HG03565 (cell line): ENCODE data around the gene SMARCD1.
"Not testable (repeated sequence)": the region's sequence is repeated elsewhere in the genome, so short reads cannot be mapped to it uniquely, and the experiment has no call there.

Experiments
- ATAC-seq: cut with Tn5 transposase; IDR thresholded peaks from one replicate; pipeline ENCODE4 v1.9.1; 2021; ENCODE audit warnings: mild to moderate bottlenecking, moderate library complexity; ENCODE audit not compliant: unreplicated experiment

SMARCD1 gene

GRCh38 chr12:50127546-50127945 is 42.4 kb downstream of the SMARCD1 start:
- no peak for ATAC-seq

DNA sequence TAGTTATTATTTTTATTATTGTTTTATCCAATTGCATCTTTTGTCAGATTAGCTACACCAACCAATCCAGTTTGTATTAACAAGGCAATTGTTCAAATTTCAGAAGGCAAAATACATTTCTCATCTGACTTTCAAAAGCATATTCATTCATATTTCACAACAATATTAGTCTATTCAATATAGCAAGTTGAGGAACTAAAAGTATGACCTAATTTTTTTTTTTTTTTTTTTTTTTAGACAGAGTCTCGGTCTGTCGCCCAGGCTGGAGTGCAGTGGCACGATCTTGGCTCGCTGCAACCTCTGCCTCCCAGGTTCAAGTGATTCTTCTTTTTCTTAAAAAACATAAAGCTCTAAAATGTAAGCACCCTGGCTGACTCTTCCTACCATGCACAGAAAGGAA is 44.1 kb downstream of the SMARCD1 start:
- no peak for ATAC-seq

DNA sequence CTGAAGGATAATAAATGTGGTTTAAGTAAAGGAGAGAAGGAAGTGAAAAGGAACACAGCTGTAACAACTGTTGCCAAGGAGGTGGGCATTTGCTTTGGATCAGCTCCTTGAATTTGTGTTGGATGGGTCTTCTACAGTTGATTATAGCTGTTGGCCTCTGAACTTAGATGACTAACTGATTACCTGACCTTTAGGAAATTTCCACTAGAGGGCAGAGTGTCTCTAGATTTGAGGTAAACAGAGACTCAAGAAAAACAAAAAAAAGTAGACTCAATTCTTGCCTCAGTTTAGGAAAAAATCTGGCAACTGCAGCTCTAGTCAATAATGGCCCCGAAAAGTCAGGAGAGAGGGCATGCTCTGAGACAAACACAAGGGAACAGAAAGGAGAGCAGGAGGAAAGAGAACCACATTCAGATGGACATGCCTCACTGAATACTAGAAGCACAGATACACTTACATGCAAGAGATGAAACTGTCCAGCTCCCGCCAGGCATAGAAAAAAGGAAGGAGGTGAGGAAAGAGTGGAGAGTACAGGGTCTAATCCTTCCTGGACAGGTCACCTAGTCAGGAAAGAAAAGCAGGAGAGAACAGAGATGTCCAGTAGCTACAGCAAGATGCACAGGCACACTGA is 47.5 kb downstream of the SMARCD1 start:
- no peak for ATAC-seq

GRCh38 chr12:50142993-50143392 is 57.9 kb downstream of the SMARCD1 start:
- no peak for ATAC-seq

- ATAC-seq, result no peak
Measured at GRCh38 chr12:50145439-50145838, 60.3 kb downstream of the SMARCD1 start.

DNA sequence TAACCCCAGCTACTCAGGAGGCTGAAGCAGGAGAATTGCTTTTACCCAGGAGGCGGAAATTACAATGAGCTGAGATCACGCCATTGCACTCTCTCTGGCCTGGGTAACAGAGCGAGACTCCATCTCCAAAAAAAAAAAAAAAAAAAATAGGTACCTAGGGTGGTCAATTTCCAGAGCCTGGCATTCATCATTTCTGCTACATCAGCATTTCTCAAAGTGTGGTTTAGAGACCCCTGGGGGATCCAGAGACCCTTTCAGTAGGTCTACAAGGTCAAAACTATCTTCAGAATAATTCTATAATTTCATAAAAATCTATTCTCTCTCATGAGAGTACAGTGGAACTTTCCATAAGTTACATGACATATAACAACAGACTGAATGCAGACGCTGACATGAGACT is 62.1 kb downstream of the SMARCD1 start:
- no peak for ATAC-seq

DNA sequence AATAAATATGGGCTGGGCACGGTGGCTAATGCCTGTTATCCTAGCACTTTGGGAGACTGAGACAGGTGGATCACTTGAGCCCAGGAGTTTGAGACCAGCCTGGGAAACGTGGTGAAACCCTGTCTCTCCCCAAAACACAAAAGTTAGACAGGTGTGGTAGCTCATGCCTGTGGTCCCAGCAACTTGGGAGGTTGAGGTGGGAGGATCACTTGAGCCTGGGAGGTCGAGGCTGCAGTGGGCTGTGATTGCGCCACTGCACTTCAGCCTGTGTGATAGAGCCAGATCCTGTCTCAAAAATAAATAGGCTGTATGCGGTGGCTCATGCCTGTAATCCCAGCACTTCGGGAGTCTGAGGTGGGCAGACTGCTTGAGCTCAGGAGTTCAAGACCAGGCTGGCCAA is 62.9 kb downstream of the SMARCD1 start:
- ATAC-seq, result not testable (repeated sequence)

- ATAC-seq, result no peak
Measured at GRCh38 chr12:50149311-50149710, 64.2 kb downstream of the SMARCD1 start.
